HL-60 (cell line): Measurements from ENCODE around the gene B3GALT5.

Experiments
- CTCF ChIP-seq: IDR thresholded peaks from one replicate; pipeline ENCODE4 v1.5.1; 2011; ENCODE audit warnings: low read length, control low read depth, inconsistent platforms; ENCODE audit not compliant: insufficient read depth
- POLR2AphosphoS5 ChIP-seq: IDR thresholded peaks from 2 replicates; pipeline ENCODE4 v1.6.1; 2012; ENCODE audit warnings: low read depth
- REST ChIP-seq: IDR thresholded peaks from 2 replicates; pipeline ENCODE4 v1.6.1; 2012; ENCODE audit warnings: low read depth; ENCODE audit not compliant: insufficient replicate concordance

- TF ChIP-seq CTCF (no peak), POLR2AphosphoS5 (no peak), REST (no peak)
Observed at GRCh38 chr21:39685236-39685635, 72.5 kb downstream of the B3GALT5 start.
